SK-N-SH treated with all-trans-retinoic acid at 6 μM for 48 hours (cell line): Measurements from ENCODE around the gene HYAL4.

Experiments
- BACH2 ChIP-seq: fragments of 250-450 bp; sonication (Bioruptor Pico); IDR thresholded peaks from 2 replicates; pipeline ENCODE4 v1.9.0; 2021; ENCODE audit warnings: mild to moderate bottlenecking, borderline replicate concordance
- CREB5 ChIP-seq: fragments of 250-450 bp; sonication (Bioruptor Pico); IDR thresholded peaks from 2 replicates; pipeline ENCODE4 v1.5.1; 2020; ENCODE audit warnings: low read depth, mild to moderate bottlenecking, moderate library complexity
- CSDC2 ChIP-seq: fragments of 250-450 bp; sonication (Bioruptor Pico); IDR thresholded peaks from 2 replicates; pipeline ENCODE4 v1.5.0; 2020; ENCODE audit warnings: mild to moderate bottlenecking, moderate library complexity
- PATZ1 ChIP-seq: fragments of 250-450 bp; sonication (Bioruptor Pico); IDR thresholded peaks from 2 replicates; pipeline ENCODE4 v1.8.0; 2020; ENCODE audit warnings: mild to moderate bottlenecking, moderate library complexity, borderline replicate concordance
- TSHZ2 ChIP-seq: fragments of 250-450 bp; sonication (Bioruptor Pico); IDR thresholded peaks from 2 replicates; pipeline ENCODE4 v1.5.0; 2020; ENCODE audit warnings: mild to moderate bottlenecking, moderate library complexity

GRCh38 chr7:123797673-123798531 is 47.1 kb upstream of the HYAL4 start:
- no peak for TF ChIP-seq PATZ1
- TF ChIP-seq TSHZ2 (CRISPR knock-in tag): no peak
- no peak for TF ChIP-seq BACH2
- TF ChIP-seq CSDC2 (CRISPR knock-in tag): no peak
- no peak for TF ChIP-seq CREB5
